ENCODE data around the gene ENTHD1.

ENTHD1 gene

DNA sequence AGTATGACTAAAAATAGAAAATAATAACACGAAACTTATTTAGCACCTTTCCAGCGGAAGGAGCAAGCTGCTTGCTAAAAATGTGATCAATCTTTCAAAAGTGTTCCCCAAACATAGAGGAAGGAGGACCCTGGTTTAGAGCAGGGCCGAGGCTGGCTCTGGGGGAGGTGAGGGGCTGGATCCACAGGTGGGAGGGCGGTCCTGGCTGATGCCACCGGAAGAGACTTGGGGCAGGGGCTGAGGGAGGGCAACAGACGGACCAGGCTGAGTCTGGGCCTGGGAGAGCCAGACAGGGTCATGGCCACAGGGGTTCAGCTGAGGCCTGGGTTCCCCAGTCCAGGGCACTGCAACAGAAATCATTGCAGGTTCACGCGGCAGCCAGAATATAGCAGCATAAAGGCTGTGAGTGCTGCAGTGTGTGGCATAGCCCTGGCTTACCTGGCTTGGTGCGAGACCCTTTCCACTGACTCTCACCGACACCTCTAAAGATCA lies 179.7 kb downstream of the ENTHD1 start:
- no peak for DNase-seq (ENCODE audit: low read depth, low spot score)

DNA sequence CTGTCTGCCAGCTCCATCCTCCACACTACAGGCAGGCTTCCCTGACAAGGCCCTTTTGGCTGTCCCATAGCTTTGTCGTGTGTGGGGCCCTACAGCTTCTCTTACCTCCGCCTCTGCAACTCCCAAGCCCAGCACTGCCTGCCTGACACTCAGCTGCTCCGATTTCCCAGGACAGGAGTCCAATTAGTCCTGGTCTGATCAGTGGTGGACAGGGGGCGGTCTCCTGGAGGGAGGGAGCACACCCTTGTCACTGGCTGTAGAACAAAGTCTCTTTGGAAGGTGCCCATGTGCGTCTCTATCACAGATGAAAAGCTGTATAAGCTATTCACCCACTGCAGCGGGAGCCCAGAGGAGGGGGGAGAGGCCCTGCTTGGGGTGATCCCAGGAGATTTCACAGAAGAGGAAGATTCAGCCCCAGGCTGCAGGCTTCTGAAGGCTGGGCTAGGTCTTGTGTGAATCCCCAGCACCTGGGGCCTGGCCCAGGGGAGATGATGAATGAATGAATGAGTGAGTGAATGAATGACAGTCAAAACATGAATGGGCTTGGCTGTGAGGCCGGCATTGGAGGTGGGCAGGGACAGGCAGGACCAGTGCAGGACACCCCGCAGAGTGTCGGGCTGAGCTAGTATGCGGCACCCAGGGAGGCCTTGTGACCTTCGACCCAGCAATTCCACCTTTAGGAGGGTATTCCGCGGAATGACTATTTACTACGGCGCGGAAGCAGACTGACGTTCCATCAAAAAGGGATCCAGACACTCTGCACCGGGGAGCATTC lies 180.6 kb downstream of the ENTHD1 start:
- no peak for DNase-seq (ENCODE audit: low read depth, low spot score)

DNA sequence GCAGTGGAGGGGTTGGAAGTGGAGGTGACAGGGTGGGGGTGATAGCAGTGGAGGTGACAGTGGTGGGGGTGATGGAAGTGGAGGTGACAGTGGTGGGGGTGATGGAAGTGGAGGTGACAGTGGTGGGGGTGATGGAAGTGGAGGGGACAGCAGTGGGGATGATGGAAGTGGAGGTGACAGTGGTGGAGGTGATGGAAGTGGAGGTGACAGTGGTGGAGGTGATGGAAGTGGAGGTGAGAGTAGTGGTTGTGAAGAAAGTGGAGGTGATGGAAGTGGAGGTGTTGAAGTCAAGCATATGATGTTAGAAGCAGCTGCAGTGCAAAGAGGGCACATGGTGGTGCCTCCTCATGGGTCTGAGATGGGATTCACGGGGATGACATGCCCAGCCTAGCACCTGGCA lies 181.5 kb downstream of the ENTHD1 start:
- DNase-seq (ENCODE audit: low read depth, low spot score): no peak

DNA sequence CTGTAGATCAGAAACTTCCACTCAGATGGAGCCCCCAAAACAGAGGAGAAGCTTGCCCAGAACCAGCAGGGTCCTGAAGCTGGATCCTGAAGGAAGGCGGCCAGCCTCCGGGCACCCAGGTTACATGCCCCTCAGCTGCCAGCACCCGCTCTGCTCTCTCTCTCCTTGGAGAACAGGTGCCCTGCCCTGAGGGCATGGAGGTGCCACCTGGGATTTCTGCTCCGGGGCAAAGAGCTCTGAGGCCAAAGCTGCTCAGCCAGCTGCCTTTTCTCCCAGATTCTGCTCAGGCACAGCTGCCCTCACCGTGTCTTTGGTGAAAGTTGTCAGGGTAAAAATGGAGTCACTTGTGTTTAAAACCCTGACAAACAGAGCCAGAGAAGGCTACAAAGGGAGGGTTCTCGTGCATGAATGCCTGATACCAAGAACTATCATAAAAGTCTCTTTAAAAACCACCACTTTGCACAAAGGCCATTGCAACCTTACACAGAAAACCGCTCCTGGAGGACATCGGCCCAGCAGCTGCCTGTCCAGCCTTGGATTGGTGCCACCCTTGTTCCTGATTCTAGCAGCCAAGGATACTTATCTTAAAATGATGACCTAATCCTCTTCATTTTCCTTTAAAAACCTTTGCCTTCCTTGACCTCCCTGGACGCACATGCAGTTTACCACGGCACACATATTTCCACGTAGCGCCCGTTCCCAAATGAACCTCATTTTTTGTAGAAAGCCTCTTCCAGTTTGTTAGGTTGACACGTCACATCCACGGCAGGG lies 183.0 kb downstream of the ENTHD1 start:
- DNase-seq (ENCODE audit: low read depth, low spot score): no peak

DNA sequence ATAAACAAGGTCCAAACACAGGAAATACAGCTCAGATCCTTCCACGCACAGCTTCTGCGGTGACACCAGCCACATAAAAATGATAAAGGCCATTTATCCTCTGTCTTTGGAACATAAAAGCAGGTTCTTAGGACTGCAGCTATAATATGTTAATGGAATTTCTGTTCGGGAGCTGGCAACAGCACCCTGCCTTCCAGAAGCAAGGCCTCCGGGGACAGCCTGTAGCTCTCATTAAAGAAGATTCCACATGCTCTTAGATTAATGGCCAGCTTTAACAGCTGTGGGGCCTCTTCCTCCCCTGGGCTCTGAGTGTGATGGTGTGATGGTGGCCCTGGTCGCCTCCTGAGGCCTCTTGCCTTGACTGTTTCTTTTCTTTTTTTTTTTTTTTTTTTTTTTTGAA lies 185.7 kb downstream of the ENTHD1 start:
- no peak for DNase-seq (ENCODE audit: low read depth, low spot score)

DNA sequence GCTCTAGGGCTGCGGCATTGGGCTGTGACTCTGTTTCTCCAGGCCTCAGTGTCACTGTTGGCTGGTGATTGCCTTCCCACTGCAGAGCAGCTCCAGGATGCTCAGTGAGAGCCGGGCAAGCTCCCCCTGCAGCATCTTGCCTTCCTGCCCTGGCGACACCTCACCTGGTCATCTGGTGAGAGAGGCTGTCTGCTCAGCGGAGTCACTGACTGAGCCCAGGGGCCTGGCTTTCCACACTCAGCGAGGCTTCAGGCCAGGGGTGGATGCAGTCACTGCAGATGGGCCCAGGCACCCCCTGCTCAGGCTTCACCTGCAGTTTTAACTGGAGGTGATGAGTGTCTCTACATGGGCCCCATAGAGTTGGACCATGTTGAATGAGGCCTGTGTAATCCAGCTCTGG lies 186.2 kb downstream of the ENTHD1 start:
- no peak for DNase-seq (ENCODE audit: low read depth, low spot score)

DNA sequence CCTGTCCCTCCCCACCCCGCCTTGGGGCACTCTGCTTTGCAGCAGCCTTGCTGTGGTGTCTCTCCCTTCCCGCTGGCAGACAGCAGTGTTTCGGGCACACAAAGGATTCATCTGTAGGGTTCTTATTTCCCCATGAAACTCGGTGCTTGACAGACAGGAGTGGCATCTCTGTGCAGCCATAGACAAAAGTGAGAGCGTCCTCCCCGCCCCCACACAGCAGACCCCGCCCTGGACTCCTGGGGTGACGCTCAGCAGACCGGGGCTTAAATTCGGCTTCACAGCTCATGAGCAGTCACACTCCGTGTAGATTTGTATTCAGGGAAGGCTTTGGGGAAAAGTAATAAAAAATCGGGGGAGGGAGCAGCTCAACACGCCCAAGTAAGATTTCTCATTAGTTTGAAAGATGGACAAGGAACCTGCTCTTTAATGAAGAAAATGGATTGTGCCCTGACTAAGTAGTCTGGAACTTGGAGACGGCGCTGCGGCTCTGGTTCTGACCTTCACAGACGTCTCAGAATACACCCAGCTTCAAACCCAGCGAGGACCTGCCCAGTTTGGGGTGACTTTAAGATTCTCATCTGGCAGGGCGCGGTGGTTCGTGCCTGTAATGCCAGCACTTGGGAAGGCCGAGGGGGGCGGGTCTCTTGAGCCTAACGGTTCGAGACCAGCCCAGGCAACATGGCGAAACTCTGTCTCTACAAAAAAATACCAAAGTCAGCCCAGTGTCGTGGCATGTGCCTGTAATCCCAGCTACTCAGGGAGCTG lies 187.0 kb downstream of the ENTHD1 start:
- DNase-seq (ENCODE audit: low read depth, low spot score): no peak

DNA sequence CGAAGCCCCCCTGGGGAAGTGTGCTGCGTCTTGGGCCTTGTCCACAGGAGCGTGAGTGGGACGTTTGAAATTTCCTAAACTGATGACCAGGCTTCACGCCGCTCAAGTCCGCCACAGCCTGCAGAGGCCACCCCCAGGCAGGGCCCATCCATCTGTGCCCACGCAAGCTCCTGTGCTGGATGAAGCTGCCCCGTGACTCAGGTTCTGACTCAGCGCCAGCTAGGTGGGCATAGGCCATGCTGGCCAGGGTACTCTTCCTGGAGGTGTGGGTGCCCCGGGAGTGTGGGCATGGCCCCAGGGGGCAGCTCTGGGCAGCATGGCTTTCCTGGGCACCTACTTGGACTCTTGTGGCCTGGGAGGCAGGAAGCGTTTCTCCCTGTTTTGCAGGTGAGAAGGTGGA lies 188.2 kb downstream of the ENTHD1 start:
- no peak for DNase-seq (ENCODE audit: low read depth, low spot score)

DNA sequence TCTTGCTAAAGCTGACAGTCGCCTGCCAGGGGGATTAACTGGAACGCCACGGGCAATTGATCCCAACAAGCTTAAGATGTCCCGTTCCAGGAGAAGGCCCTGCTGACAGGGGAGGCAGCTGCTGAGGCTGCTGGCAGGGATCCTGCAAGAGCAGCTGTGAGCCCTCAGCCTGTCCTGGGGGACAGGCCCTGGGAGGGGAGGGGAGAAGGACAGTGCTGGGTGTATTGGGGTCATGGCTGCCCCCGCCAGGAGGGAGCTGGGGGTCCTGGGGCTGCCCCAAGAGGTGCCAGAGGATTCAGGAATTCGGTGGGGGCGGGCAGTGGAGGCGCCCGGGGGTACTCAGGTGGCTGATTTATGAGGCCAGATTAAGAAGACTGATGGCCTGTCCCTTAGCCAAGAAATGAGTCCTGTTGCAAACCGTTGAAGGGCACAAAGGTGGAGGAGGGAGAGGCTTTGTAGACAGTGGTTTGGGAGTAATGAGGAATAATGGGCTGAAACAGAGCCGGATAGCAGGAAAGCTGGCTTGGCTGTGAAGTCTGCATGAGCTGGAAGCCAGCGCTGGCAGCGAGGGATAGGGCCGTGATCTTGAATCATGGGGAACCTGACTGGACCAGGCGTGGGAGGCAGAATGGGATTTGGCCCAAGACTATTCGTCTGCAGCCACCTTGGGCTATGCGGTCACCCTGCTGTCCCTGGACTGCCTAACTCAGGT lies 189.5 kb downstream of the ENTHD1 start:
- DNase-seq (ENCODE audit: low read depth, low spot score): no peak

DNA sequence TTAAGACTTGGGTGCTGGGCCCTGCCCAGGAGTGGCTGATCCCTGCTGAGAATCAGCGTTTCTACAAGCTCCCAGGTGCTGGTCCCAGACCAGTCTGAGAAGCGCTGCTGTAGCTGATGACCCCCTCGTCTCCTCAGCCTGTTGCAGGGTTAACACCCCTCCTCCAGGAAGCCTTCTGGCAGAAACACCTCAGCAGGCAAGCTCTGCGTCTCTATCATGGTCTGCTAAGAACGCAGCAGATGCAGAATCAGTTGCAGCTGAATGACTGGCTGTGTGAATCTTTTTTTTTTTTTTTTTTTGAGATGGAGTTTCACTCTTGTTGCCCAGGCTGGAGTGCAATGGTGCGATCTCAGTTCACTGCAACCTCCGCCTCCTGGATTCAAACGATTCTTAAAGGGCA lies 190.5 kb downstream of the ENTHD1 start:
- DNase-seq (ENCODE audit: low read depth, low spot score): no peak

DNA sequence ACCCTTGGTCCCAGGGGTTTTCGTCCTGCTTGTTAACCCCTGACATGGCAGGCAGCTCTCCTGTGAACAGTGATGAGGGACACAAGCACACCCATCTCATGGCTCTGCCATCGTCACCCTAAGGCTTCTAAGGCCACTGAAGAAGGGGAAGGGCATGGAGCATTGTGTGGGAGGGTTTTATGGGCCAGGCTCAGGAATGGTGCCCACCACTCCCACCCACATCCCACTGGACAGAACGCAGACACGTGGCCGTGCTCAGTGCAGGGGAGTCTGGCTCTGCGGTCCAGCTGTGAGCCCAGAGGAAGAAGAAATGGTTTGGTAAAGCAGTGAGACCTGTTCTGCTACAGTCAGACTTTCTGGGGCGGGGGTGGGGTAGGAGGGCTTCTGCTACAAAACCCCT lies 193.0 kb downstream of the ENTHD1 start:
- DNase-seq (ENCODE audit: low read depth, low spot score): no peak

DNA sequence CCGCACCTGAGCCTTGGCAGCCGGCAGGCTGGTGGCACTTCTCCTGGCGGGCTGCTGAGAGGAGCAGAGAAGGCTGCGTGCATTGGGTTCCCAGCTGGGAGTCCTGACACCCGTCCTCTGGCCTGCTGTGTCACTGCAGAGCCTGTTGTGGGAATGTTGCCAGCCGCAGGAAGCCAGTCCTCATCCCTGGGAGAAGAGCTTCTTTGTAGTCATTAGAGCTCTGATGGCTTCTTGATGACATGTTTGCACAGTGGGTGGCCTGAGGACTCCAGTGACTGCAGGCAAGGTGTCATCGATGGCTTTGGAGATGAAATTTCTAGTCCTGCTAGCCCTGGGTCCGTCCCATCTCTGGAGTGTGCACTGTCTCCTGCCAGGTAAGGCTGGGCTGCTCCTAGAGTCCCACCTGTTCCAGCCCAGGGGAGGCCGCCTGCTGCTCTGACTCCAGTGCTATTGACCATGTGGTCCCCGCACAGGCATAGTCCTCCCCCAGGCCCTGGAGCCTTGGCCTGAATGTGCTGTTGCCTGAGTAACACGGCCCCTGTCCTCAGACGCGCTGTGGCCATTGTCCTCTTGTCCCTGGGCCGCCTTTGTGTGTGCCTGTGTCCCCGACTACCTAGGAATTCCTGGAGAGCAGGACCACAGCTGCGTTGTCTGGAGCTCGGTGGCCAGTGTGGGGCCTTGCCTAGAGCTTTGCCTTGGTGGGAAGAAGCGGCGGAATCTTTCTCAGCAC lies 193.8 kb downstream of the ENTHD1 start:
- no peak for DNase-seq (ENCODE audit: low read depth, low spot score)

DNA sequence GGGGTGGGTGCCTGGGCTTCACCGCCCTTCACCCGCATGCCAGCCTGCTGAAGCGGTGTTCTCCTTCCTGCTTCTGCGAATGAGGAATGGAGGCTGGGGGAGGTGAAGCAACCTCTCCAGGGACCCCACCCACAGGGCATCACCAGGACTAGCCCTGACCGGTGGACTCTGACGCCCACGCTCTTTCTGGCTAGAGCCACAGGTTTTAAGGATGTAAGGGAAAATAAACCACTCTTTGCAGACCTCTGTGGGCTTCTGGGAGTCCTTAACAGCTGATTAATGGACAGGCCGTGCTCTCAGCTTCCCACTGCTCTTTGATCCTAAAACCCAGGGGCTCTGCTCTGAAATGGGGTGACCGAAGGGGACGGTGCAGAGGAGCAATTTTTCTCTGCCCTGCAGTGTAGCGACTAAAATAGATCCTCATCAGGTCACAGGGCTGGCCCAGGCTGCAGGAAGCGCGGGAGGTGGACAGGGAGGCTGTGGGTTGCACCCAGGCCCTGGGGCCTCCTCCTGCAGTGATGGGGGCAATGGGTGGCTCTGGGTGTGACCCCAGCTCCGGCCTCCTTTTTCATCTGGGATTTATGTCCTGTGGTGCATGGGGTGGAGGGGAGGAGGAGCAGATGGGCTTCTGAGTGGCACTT lies 195.7 kb downstream of the ENTHD1 start:
- DNase-seq (ENCODE audit: low read depth, low spot score): no peak

DNA sequence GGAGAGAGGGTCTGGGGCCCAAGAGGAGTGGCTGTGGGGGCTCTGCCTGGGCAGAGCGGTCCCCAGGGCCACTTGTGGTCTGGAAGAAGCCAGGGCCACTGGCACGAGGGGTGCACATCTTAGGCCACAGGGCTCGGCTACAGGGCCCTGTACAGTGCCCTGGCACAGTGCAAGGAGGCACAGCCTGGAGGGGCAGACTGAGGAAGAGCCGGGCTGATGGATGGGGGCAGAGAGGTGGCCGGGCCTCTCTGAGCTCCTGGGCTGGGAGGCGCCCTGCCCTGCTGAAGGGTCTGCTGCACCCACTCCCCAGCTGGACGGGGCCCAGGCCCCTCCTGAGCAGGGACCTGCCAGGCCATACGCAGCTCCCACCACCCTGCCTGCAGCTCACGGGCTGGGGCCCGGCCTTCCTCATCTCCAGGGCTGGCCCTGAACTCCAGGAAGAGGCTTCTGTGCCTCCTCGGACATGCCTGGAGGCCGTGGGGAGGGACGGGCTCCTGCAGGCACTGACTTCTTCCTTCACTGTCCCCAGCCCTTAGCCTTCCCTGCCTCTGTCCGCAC lies 199.5 kb downstream of the ENTHD1 start:
- DNase-seq (ENCODE audit: low read depth, low spot score): no peak

All from activated naive CD8-positive, alpha-beta T cell treated with anti-CD3 and anti-CD28 coated beads, Interleukin-2, amount 50 U/mL, for 16 hours (primary cell).